Kidney tubule cell (primary cell): Measurements from ENCODE around the gene HLCS.
"Not testable (repeated sequence)": the region's sequence is repeated elsewhere in the genome, so short reads cannot be mapped to it uniquely, and the experiment has no call there.

Experiments
- DNase-seq: peaks from one replicate; pipeline ENCODE4 v3.0.0-alpha.2; 2018; ENCODE audit warnings: low spot score

The HLCS gene

GRCh38 chr21:36847189-36847588 is 119.3 kb downstream of the HLCS start:
- peak; percentile 78 for DNase-seq

GRCh38 chr21:36846631-36847030 is 119.8 kb downstream of the HLCS start:
- no peak for DNase-seq

GRCh38 chr21:36845790-36846189 is 120.7 kb downstream of the HLCS start:
- no peak for DNase-seq

GRCh38 chr21:36845070-36845469 is 121.4 kb downstream of the HLCS start:
- peak; percentile 18 for DNase-seq

GRCh38 chr21:36841866-36842265 is 124.6 kb downstream of the HLCS start:
- DNase-seq = no peak

GRCh38 chr21:36839735-36840134 is 126.7 kb downstream of the HLCS start:
- no peak for DNase-seq

GRCh38 chr21:36839123-36839522 is 127.3 kb downstream of the HLCS start:
- DNase-seq = peak; percentile 52

GRCh38 chr21:36835383-36835795 is 131.1 kb downstream of the HLCS start:
- no peak for DNase-seq

GRCh38 chr21:36834192-36834591 is 132.3 kb downstream of the HLCS start:
- DNase-seq = no peak

GRCh38 chr21:36830100-36830499 is 136.4 kb downstream of the HLCS start:
- DNase-seq = no peak

- DNase-seq = no peak
Observed at GRCh38 chr21:36828891-36829515, 137.5 kb downstream of the HLCS start.

- no peak for DNase-seq
Observed at GRCh38 chr21:36828208-36828607, 138.3 kb downstream of the HLCS start.

GRCh38 chr21:36825658-36826057 is 140.8 kb downstream of the HLCS start:
- no peak for DNase-seq

GRCh38 chr21:36821032-36821299 is 145.5 kb downstream of the HLCS start:
- no peak for DNase-seq

- DNase-seq = no peak
Observed at GRCh38 chr21:36820176-36821031, 146.1 kb downstream of the HLCS start.

- no peak for DNase-seq
Observed at GRCh38 chr21:36817732-36818450, 148.6 kb downstream of the HLCS start.

- DNase-seq = no peak
Observed at GRCh38 chr21:36816561-36817130, 149.8 kb downstream of the HLCS start.

- DNase-seq = not testable (repeated sequence)
Observed at GRCh38 chr21:36816026-36816425, 150.4 kb downstream of the HLCS start.

- DNase-seq = no peak
Observed at GRCh38 chr21:36815284-36815683, 151.2 kb downstream of the HLCS start.

GRCh38 chr21:36813052-36813451 is 153.4 kb downstream of the HLCS start:
- no peak for DNase-seq

GRCh38 chr21:36811762-36812161 is 154.7 kb downstream of the HLCS start:
- no peak for DNase-seq

GRCh38 chr21:36810443-36810842 is 156.0 kb downstream of the HLCS start:
- DNase-seq = no peak

GRCh38 chr21:36807422-36807928 is 159.0 kb downstream of the HLCS start:
- DNase-seq = peak; percentile 70
